Lower leg skin (tissue), 3 donors: Measurements from ENCODE around the gene GRIK2.

Source experiments
- CTCF ChIP-seq, 3 donors: fragments of 450-650 bp; IDR thresholded peaks; one replicate each; pipeline ENCODE4 v1.5.1; 2016; ENCODE audit warnings: antibody characterized with exemption in 3 of 3, mild to moderate bottlenecking in 3 of 3, moderate library complexity in 2 of 3
- POLR2A ChIP-seq, 2 donors: fragments of 450-650 bp; IDR thresholded peaks; one replicate each; pipeline ENCODE4 v1.6.1; 2016 to 2017; ENCODE audit warnings: antibody characterized with exemption in 2 of 2, mild to moderate bottlenecking in 1 of 2, moderate library complexity in 1 of 2

GRCh38 chr6:101728956-101729355 lies 335.4 kb downstream of the GRIK2 start:
- TF ChIP-seq CTCF (IDR thresholded peaks at IDR 0.05) (no peak), POLR2A (IDR thresholded peaks at IDR 0.05) (no peak)
